ENCODE data around the gene BRPF3. TPM values are rescaled to one million over a fixed set of nuclear protein-coding genes. Genes with fewer than 3 reads are reported as not detected.

BRPF3 gene
- total RNA-seq, 3 donors from 2014 or later: 74.8 to 84.6 (median 75.9) TPM

GRCh38 chr6:36242161-36242560 is 45.6 kb downstream of the BRPF3 start:
- Histone ChIP-seq H3K4me1 (ENCODE audit: low read depth) (peaks cover 5% of the 10 kb centered on the region), H3K4me3 (no peak overlapping the region), H3K36me3 (ENCODE audit: low read depth) (no peaks in the 10 kb centered on the region), H3K9me3 (no peaks in the 10 kb centered on the region)
- ATAC-seq (no peak), DNase-seq (no peak)
- TF ChIP-seq CTCF (IDR thresholded peaks at IDR 0.05): no peak
- intact Hi-C loops (cut with DNase I, micrococcal nuclease): no loop called here

GRCh38 chr6:36242626-36243025 is 46.1 kb downstream of the BRPF3 start:
- DNase-seq (no peak), ATAC-seq (no peak)
- no peak for TF ChIP-seq CTCF (IDR thresholded peaks at IDR 0.05)
- Histone ChIP-seq H3K9me3 (no peaks in the 10 kb centered on the region), H3K36me3 (ENCODE audit: low read depth) (no peaks in the 10 kb centered on the region), H3K4me1 (ENCODE audit: low read depth) (peaks cover 5% of the 10 kb centered on the region), H3K4me3 (no peak overlapping the region)
- intact Hi-C loops (cut with DNase I, micrococcal nuclease): no loop called here

- Histone ChIP-seq H3K4me3 (no peak overlapping the region), H3K4me1 (ENCODE audit: low read depth) (peaks cover 5% of the 10 kb centered on the region), H3K9me3 (no peaks in the 10 kb centered on the region), H3K36me3 (ENCODE audit: low read depth) (no peaks in the 10 kb centered on the region)
- no peak for DNase-seq
- ATAC-seq: no peak
- intact Hi-C loops (cut with DNase I, micrococcal nuclease): no loop called here
- no peak for TF ChIP-seq CTCF (IDR thresholded peaks at IDR 0.05)
These were observed 47.1 kb downstream of the BRPF3 start for GRCh38 chr6:36243562-36244212.

DNA sequence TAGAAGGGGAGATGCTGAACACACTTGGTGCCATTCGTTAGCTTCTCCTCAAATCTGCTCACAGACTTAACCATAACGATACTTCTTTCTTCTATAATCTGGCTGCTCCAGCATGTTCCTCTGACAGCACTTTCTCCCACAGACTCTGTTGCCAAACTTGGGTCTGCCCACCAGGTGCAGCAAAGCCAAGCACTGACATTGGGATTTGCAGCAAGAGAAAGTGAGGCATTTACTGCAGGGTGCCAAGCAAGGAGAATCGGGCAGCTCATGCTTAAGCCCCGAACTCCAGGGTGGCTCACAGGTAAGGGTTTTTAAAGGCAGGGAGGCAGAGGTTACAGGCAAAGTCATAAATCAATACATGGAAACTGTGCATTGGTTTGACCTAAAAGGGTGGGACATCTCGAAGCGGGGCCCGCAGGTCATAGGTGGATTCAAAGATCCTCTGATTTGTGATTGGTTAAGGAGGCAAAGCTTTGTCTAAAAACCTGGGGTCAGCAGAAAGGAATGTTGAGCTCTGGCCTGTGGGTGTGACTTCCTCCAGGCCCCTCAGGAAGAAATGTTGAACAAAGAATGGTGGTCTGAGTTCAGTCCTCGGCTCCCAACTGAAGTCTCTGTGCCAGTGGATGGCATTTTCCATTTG is 48.2 kb downstream of the BRPF3 start:
- H3K4me3 ChIP-seq: no peak overlapping the region
- no peaks in the 10 kb centered on the region for H3K9me3 ChIP-seq
- intact Hi-C loops (cut with DNase I, micrococcal nuclease): no loop called here
- no peak for TF ChIP-seq CTCF (IDR thresholded peaks at IDR 0.05)
- ATAC-seq (no peak), DNase-seq (no peak)
- no peaks in the 10 kb centered on the region for H3K36me3 ChIP-seq (ENCODE audit: low read depth)
- H3K4me1 ChIP-seq (ENCODE audit: low read depth): peaks cover 5% of the 10 kb centered on the region

- Histone ChIP-seq H3K36me3 (ENCODE audit: low read depth) (no peaks in the 10 kb centered on the region), H3K4me1 (ENCODE audit: low read depth) (peaks cover 5% of the 10 kb centered on the region), H3K4me3 (no peak overlapping the region), H3K9me3 (no peaks in the 10 kb centered on the region)
- ATAC-seq: peak; percentile 92
- peak; percentile 69 to 84 (median 79) for DNase-seq
- TF ChIP-seq CTCF (IDR thresholded peaks at IDR 0.05): no peak
- intact Hi-C loops (cut with DNase I, micrococcal nuclease): no loop called here
These were observed 49.1 kb downstream of the BRPF3 start for GRCh38 chr6:36245572-36246061.

Measured in mucosa of descending colon (tissue), 3 donors.